Measurements from ENCODE around the gene PRAC2.

Gene PRAC2

DNA sequence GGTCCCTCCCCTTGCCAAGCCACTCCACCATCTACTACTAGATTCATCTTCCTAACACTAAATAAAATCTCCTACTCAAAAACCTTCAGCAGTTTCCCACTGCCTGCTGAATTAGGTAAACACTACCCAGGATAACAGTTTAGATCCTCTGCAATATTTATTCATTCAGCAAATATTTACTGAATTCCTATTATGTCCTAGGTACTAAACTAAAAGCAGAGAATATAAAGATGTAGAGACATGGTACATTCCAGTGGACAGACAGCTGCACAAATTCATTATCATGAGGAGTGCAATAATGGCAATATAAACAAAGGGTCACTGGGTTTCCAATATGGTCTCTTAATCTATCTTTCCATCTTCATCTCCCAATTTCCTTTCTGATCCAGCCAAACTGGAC, 36.3 kb downstream of the PRAC2 start:
- DNase-seq (ENCODE audit: low read depth), result no peak
- TF ChIP-seq CTCF (conservative IDR thresholded peaks at IDR 0.05; ENCODE audit: control insufficient read depth, insufficient read depth, low read depth, low read length), result no peak
- no peak overlapping the region for H3K4me3 ChIP-seq (ENCODE audit: control insufficient read depth, low read depth, low read length)

- H3K4me3 ChIP-seq (ENCODE audit: control insufficient read depth, low read depth, low read length), result no peak overlapping the region
- no peak for TF ChIP-seq CTCF (conservative IDR thresholded peaks at IDR 0.05; ENCODE audit: control insufficient read depth, insufficient read depth, low read depth, low read length)
- DNase-seq (ENCODE audit: low read depth), result no peak
Observed at GRCh38 chr17:48760411-48760810, 37.4 kb downstream of the PRAC2 start.

- no peak for DNase-seq (ENCODE audit: low read depth)
- no peak overlapping the region for H3K4me3 ChIP-seq (ENCODE audit: control insufficient read depth, low read depth, low read length)
- TF ChIP-seq CTCF (conservative IDR thresholded peaks at IDR 0.05; ENCODE audit: control insufficient read depth, insufficient read depth, low read depth, low read length), result no peak
Observed at GRCh38 chr17:48761114-48761513, 38.1 kb downstream of the PRAC2 start.

DNA sequence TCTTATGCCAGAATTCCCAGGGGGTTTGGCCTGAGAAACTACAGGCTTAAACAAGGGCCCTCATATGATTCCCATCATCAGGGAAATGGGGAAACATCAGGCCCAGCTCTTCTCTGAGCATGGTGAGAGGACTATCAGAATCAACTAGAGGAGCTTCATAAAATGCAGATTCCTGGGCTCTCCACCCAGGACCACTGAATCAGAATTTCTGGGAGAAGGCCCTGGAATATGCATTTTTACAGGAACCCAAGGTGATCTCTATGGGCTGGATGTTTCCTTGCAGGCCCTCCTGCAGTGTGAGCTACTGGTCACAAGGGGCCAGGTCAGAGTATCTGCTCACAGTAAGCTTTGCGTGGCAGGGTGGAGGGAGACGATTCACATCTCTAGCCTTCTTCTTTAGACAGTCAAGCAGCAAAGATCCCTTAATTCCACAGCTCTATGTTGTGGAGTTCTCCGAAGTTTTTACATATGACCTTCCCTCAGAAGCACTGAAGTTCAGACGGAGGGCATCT, 44.3 kb downstream of the PRAC2 start:
- no peak overlapping the region for H3K4me3 ChIP-seq (ENCODE audit: control insufficient read depth, low read depth, low read length)
- DNase-seq (ENCODE audit: low read depth), result no peak
- TF ChIP-seq CTCF (conservative IDR thresholded peaks at IDR 0.05; ENCODE audit: control insufficient read depth, insufficient read depth, low read depth, low read length), result no peak

GRCh38 chr17:48769009-48769675, 46.2 kb downstream of the PRAC2 start:
- no peak overlapping the region for H3K4me3 ChIP-seq (ENCODE audit: control insufficient read depth, low read depth, low read length)
- TF ChIP-seq CTCF (conservative IDR thresholded peaks at IDR 0.05; ENCODE audit: control insufficient read depth, insufficient read depth, low read depth, low read length), result no peak
- no peak for DNase-seq (ENCODE audit: low read depth)

- no peak for TF ChIP-seq CTCF (conservative IDR thresholded peaks at IDR 0.05; ENCODE audit: control insufficient read depth, insufficient read depth, low read depth, low read length)
- no peak overlapping the region for H3K4me3 ChIP-seq (ENCODE audit: control insufficient read depth, low read depth, low read length)
- DNase-seq (ENCODE audit: low read depth), result no peak
Observed at GRCh38 chr17:48770954-48771353, 48.0 kb downstream of the PRAC2 start.
